Activated CD4-positive, alpha-beta T cell treated with anti-CD3 and anti-CD28 coated beads, Interleukin-2, amount 50 U/mL, for 16 hours (primary cell): Measurements from ENCODE around the gene TMEM131.
"Not testable (repeated sequence)": the region's sequence is repeated elsewhere in the genome, so short reads cannot be mapped to it uniquely, and the experiment has no call there.

Experiments used
- DNase-seq: peaks from one replicate; pipeline ENCODE4 v3.0.0-alpha.2; 2020

The TMEM131 gene

GRCh38 chr2:97848306-97848705, 147.4 kb downstream of the TMEM131 start:
- no peak for DNase-seq

GRCh38 chr2:97846716-97847115, 149.0 kb downstream of the TMEM131 start:
- DNase-seq = not testable (repeated sequence)

- DNase-seq = no peak
These were observed 149.9 kb downstream of the TMEM131 start for GRCh38 chr2:97845818-97846217.

- DNase-seq = no peak
These were observed 150.6 kb downstream of the TMEM131 start for GRCh38 chr2:97845133-97845532.

- DNase-seq = no peak
These were observed 151.4 kb downstream of the TMEM131 start for GRCh38 chr2:97844311-97844859.

- DNase-seq = no peak
These were observed 155.6 kb downstream of the TMEM131 start for GRCh38 chr2:97840198-97840597.

- DNase-seq = peak; percentile 29
These were observed 161.1 kb downstream of the TMEM131 start for GRCh38 chr2:97834610-97835009.

GRCh38 chr2:97831121-97831520, 164.6 kb downstream of the TMEM131 start:
- no peak for DNase-seq

GRCh38 chr2:97829255-97829654, 166.5 kb downstream of the TMEM131 start:
- DNase-seq = not testable (repeated sequence)

- DNase-seq = not testable (repeated sequence)
These were observed 168.7 kb downstream of the TMEM131 start for GRCh38 chr2:97827013-97827412.

GRCh38 chr2:97826266-97826847, 169.4 kb downstream of the TMEM131 start:
- not testable (repeated sequence) for DNase-seq

- not testable (repeated sequence) for DNase-seq
These were observed 171.7 kb downstream of the TMEM131 start for GRCh38 chr2:97824011-97824410.

GRCh38 chr2:97821862-97822261, 173.9 kb downstream of the TMEM131 start:
- DNase-seq = not testable (repeated sequence)

GRCh38 chr2:97819754-97820153, 176.0 kb downstream of the TMEM131 start:
- DNase-seq = no peak

- no peak for DNase-seq
These were observed 179.3 kb downstream of the TMEM131 start for GRCh38 chr2:97816411-97816810.

- no peak for DNase-seq
These were observed 182.8 kb downstream of the TMEM131 start for GRCh38 chr2:97812931-97813330.

GRCh38 chr2:97808816-97809215, 186.9 kb downstream of the TMEM131 start:
- DNase-seq = no peak

GRCh38 chr2:97806738-97807618, 188.8 kb downstream of the TMEM131 start:
- peak; percentile 79 for DNase-seq

- no peak for DNase-seq
These were observed 190.0 kb downstream of the TMEM131 start for GRCh38 chr2:97805776-97806175.

GRCh38 chr2:97801028-97801427, 194.7 kb downstream of the TMEM131 start:
- no peak for DNase-seq

GRCh38 chr2:97798416-97798815, 197.3 kb downstream of the TMEM131 start:
- DNase-seq = no peak

GRCh38 chr2:97797355-97797754, 198.4 kb downstream of the TMEM131 start:
- DNase-seq = no peak

- no peak for DNase-seq
These were observed 199.2 kb downstream of the TMEM131 start for GRCh38 chr2:97796465-97797126.
